ENCODE measurements around the gene CYBA. TPM values are rescaled to one million over a fixed set of nuclear protein-coding genes. Genes with fewer than 3 reads are reported as not detected.

CYBA gene
- total RNA-seq, 1 experiment from 2014 or later: 351 TPM

DNA sequence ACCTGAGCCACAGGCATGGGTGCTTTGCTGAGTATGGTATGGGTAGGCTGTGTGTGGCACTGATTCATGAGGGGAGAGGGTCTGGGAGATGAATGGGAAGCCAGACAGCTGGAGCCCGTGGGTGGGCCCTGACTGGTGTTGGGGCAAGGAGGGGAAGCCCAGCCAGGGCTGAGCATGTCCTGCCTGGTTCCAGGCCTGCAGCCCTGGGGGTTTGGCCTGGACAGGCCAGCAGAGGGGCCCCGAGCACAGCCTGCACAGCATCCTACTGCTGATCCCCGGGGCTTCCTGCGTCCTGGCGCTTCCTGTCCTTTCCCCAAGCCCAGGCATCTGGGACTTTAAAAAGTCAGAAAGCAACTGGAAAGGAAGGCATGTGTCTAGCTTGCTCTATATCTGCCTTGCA lies 16.6 kb upstream of the CYBA start:
- no TSS peak for BruUV-seq (replicated peaks)
- H3K27ac Mint-ChIP-seq (ENCODE audit: unreplicated experiment): peak overlapping the region; percentile 27
- no peaks in the 10 kb centered on the region for H3K4me1 ChIP-seq
- no peaks in the 10 kb centered on the region for H3K9me3 ChIP-seq
- no peaks in the 10 kb centered on the region for H3K4me1 Mint-ChIP-seq (ENCODE audit: low read depth, unreplicated experiment)
- DNase-seq: no peak
- intact Hi-C loops (cut with micrococcal nuclease; ENCODE audit: unreplicated experiment): no loop called here
- TF ChIP-seq CTCF (IDR thresholded peaks at IDR 0.05; ENCODE audit: insufficient read depth in 1 of 2, low read depth in 1 of 2, low read length in 1 of 2, severe bottlenecking in 1 of 2, unreplicated experiment in 1 of 2): no peak
- H3K27me3 Mint-ChIP-seq (ENCODE audit: insufficient read depth, unreplicated experiment): no peaks in the 10 kb centered on the region
- ChIA-PET POLR2A (no interaction called here), CTCF (interaction anchor here (0.7 kb wide), 1 partner anchor 510 kb away, joined by 3 read pairs; no protein-coding TSS in a partner anchor)
- H3K36me3 Mint-ChIP-seq (ENCODE audit: insufficient read depth, unreplicated experiment): peaks cover 29% of the 10 kb centered on the region
- H3K4me3 ChIP-seq (ENCODE audit: low read depth, low read length): no peak overlapping the region
- H3K36me3 ChIP-seq (ENCODE audit: control insufficient read depth, insufficient read depth, low read length): no peaks in the 10 kb centered on the region; the same call in 1 of the 2 replicates
- no peaks in the 10 kb centered on the region for H3K27me3 ChIP-seq (replicated peaks; ENCODE audit: control insufficient read depth, insufficient read depth, low read length)
- no peaks in the 10 kb centered on the region for H3K9me3 Mint-ChIP-seq (ENCODE audit: unreplicated experiment)
- peak overlapping the region; percentile 6 for H3K4me3 Mint-ChIP-seq (ENCODE audit: unreplicated experiment)

DNA sequence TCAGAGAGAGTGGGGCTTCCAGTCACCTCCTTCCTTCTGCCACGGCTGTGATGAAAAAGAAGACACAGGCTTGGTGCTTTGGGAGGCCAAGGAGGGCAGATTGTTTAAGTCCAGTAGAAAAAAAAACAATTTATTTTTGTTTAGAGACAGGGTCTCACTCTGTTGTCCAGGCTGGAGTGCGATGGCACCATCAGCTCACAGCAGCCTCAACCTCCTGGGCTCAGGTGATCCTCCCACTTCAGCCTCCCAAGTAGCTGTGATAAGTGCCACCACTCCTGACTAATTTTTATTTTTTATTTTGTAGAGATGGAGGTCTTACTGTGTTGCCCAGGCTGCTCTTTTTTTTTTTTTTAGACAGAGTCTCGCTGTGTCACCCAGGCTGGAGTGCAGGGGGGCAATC lies 14.7 kb upstream of the CYBA start:
- CTCF ChIA-PET: no interaction called here
- no TSS peak for BruUV-seq (replicated peaks)

DNA sequence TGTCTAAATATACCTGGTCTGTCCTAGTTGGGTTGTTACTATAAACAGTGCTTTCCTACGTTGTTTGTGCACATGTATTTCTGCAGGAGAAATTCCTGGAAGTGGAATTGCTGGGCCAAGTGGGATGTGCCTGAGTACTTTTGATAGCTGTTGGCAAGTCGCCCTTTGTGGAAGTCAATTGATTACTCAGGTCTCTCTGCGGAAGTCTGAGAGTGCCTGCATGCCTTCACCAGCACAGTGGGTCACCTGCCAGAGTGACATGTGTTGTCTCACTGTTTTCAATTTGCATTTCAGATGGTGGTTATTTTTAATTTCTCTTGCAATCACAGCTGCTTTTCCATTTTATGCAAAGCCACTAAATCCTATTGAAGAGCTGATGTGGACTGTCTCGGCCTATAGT lies 14.3 kb upstream of the CYBA start:
- TF ChIP-seq CTCF (IDR thresholded peaks at IDR 0.05; ENCODE audit: insufficient read depth in 1 of 2, low read depth in 1 of 2, low read length in 1 of 2, severe bottlenecking in 1 of 2, unreplicated experiment in 1 of 2): no peak
- H3K9me3 ChIP-seq: no peaks in the 10 kb centered on the region
- no peaks in the 10 kb centered on the region; the same call in 1 of the 2 replicates for H3K36me3 ChIP-seq (ENCODE audit: control insufficient read depth, insufficient read depth, low read length)
- H3K27me3 Mint-ChIP-seq (ENCODE audit: insufficient read depth, unreplicated experiment): no peaks in the 10 kb centered on the region
- H3K9me3 Mint-ChIP-seq (ENCODE audit: unreplicated experiment): no peaks in the 10 kb centered on the region
- H3K4me1 Mint-ChIP-seq (ENCODE audit: low read depth, unreplicated experiment): peaks cover 5% of the 10 kb centered on the region
- DNase-seq: no peak
- H3K36me3 Mint-ChIP-seq (ENCODE audit: insufficient read depth, unreplicated experiment): peaks cover 29% of the 10 kb centered on the region
- H3K27ac Mint-ChIP-seq (ENCODE audit: unreplicated experiment): no peak overlapping the region
- intact Hi-C loops (cut with micrococcal nuclease; ENCODE audit: unreplicated experiment): no loop called here
- ChIA-PET CTCF (interaction anchor here (0.6 kb wide), 1 partner anchor 130 kb away, joined by 3 read pairs; no protein-coding TSS in a partner anchor), POLR2A (no interaction called here)
- H3K4me3 ChIP-seq (ENCODE audit: low read depth, low read length): no peak overlapping the region
- peak overlapping the region; percentile 13 for H3K4me3 Mint-ChIP-seq (ENCODE audit: unreplicated experiment)
- H3K4me1 ChIP-seq: peaks cover 8% of the 10 kb centered on the region
- no peaks in the 10 kb centered on the region for H3K27me3 ChIP-seq (replicated peaks; ENCODE audit: control insufficient read depth, insufficient read depth, low read length)
- BruUV-seq (replicated peaks): no TSS peak

More for the DNA sequence above, 14.7 kb upstream of the CYBA start:
- Histone ChIP-seq H3K27me3 (replicated peaks; ENCODE audit: control insufficient read depth, insufficient read depth, low read length) (no peaks in the 10 kb centered on the region), H3K4me3 (ENCODE audit: low read depth, low read length) (no peak overlapping the region), H3K4me1 (peaks cover 5% of the 10 kb centered on the region; the same call in 1 of the 2 replicates), H3K36me3 (ENCODE audit: control insufficient read depth, insufficient read depth, low read length) (no peaks in the 10 kb centered on the region; the same call in 1 of the 2 replicates), H3K9me3 (no peaks in the 10 kb centered on the region)
- intact Hi-C loops (cut with micrococcal nuclease; ENCODE audit: unreplicated experiment): no loop called here
- H3K27me3 Mint-ChIP-seq (ENCODE audit: insufficient read depth, unreplicated experiment): no peaks in the 10 kb centered on the region
- H3K4me3 Mint-ChIP-seq (ENCODE audit: unreplicated experiment): no peak overlapping the region
- H3K9me3 Mint-ChIP-seq (ENCODE audit: unreplicated experiment): no peaks in the 10 kb centered on the region
- H3K4me1 Mint-ChIP-seq (ENCODE audit: low read depth, unreplicated experiment): peaks cover 5% of the 10 kb centered on the region
- no peak for DNase-seq
- H3K36me3 Mint-ChIP-seq (ENCODE audit: insufficient read depth, unreplicated experiment): peaks cover 29% of the 10 kb centered on the region
- TF ChIP-seq CTCF (IDR thresholded peaks at IDR 0.05; ENCODE audit: insufficient read depth in 1 of 2, low read depth in 1 of 2, low read length in 1 of 2, severe bottlenecking in 1 of 2, unreplicated experiment in 1 of 2): no peak
- no peak overlapping the region for H3K27ac Mint-ChIP-seq (ENCODE audit: unreplicated experiment)
- POLR2A ChIA-PET: no interaction called here
